Glutamatergic neuron (in vitro differentiated cells): Measurements from ENCODE around the gene COX17. TPM values are rescaled to one million over a fixed set of nuclear protein-coding genes. Genes with fewer than 3 reads are reported as not detected.
A peak's percentile ranks its signal among the peaks of the same experiment; 100 is the strongest.
"Not testable (repeated sequence)": the region's sequence is repeated elsewhere in the genome, so short reads cannot be mapped to it uniquely, and the experiment has no call there.

Experiments
- DNase-seq: peaks from one replicate; pipeline ENCODE4 v3.0.0; 2022
- H3K27ac Mint-ChIP-seq: one replicate; pipeline ENCODE4 v1.8.0; 2020; ENCODE audit warnings: mild to moderate bottlenecking, mixed read lengths, inconsistent platforms; ENCODE audit not compliant: unreplicated experiment
- H3K27me3 Mint-ChIP-seq: one replicate; pipeline ENCODE4 v1.8.0; 2020; ENCODE audit warnings: mild to moderate bottlenecking, moderate library complexity, mixed read lengths, inconsistent platforms; ENCODE audit not compliant: unreplicated experiment
- H3K36me3 Mint-ChIP-seq: one replicate; pipeline ENCODE4 v1.8.0; 2020; ENCODE audit warnings: mild to moderate bottlenecking, mixed read lengths, inconsistent platforms; ENCODE audit not compliant: unreplicated experiment
- H3K4me1 Mint-ChIP-seq: one replicate; pipeline ENCODE4 v1.8.0; 2020; ENCODE audit warnings: mild to moderate bottlenecking, low read depth, mixed read lengths, inconsistent platforms; ENCODE audit not compliant: unreplicated experiment
- H3K4me3 Mint-ChIP-seq: one replicate; pipeline ENCODE4 v1.8.0; 2020; ENCODE audit warnings: mild to moderate bottlenecking, mixed read lengths, inconsistent platforms; ENCODE audit not compliant: unreplicated experiment
- H3K9me3 Mint-ChIP-seq: one replicate; pipeline ENCODE4 v1.8.0; 2020; ENCODE audit warnings: mild to moderate bottlenecking, moderate library complexity, mixed read lengths, inconsistent platforms; ENCODE audit not compliant: unreplicated experiment
- total RNA-seq: library from RNA; stranded (reverse); fragmentation: NEBNext Ultra II Directional; extraction: Animal tissue kit (Norgen Biotek cat#: 25700); gene quantifications from one replicate; pipeline ENCODE4 v1.2.1, GENCODE V29; 2021; ENCODE audit not compliant: unreplicated experiment
- TF ChIP-seq, protein P1 (sequence below): fragments of 200-600 bp; sonication (generic); IDR thresholded peaks from one replicate; pipeline ENCODE4 v1.5.0; 2021; ENCODE audit not compliant: partially characterized antibody, unreplicated experiment

COX17 gene
- total RNA-seq, 1 donor from 2014 or later, result 38.0 TPM

- peaks cover 4% of the 10 kb centered on the region for H3K9me3 Mint-ChIP-seq
- DNase-seq, result no peak
These were observed 6.2 kb upstream of the COX17 start for GRCh38 chr3:119683421-119683820.

GRCh38 chr3:119681279-119681678, 4.1 kb upstream of the COX17 start:
- no peak overlapping the region for H3K27ac Mint-ChIP-seq
- peaks cover 7% of the 10 kb centered on the region for H3K9me3 Mint-ChIP-seq
- DNase-seq, result no peak
- H3K4me1 Mint-ChIP-seq, result no peaks in the 10 kb centered on the region
- H3K4me3 Mint-ChIP-seq, result no peak overlapping the region
- peaks cover 2% of the 10 kb centered on the region for H3K27me3 Mint-ChIP-seq
- TF ChIP-seq, protein P1, sequence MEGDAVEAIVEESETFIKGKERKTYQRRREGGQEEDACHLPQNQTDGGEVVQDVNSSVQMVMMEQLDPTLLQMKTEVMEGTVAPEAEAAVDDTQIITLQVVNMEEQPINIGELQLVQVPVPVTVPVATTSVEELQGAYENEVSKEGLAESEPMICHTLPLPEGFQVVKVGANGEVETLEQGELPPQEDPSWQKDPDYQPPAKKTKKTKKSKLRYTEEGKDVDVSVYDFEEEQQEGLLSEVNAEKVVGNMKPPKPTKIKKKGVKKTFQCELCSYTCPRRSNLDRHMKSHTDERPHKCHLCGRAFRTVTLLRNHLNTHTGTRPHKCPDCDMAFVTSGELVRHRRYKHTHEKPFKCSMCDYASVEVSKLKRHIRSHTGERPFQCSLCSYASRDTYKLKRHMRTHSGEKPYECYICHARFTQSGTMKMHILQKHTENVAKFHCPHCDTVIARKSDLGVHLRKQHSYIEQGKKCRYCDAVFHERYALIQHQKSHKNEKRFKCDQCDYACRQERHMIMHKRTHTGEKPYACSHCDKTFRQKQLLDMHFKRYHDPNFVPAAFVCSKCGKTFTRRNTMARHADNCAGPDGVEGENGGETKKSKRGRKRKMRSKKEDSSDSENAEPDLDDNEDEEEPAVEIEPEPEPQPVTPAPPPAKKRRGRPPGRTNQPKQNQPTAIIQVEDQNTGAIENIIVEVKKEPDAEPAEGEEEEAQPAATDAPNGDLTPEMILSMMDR, result no peak
- no peaks in the 10 kb centered on the region for H3K36me3 Mint-ChIP-seq

More at GRCh38 chr3:119683421-119683820, 6.2 kb upstream of the COX17 start:
- Mint-ChIP-seq H3K4me3 (no peak overlapping the region), H3K4me1 (no peaks in the 10 kb centered on the region), H3K36me3 (peaks cover 8% of the 10 kb centered on the region), H3K27me3 (peaks cover 2% of the 10 kb centered on the region), H3K27ac (no peak overlapping the region)
- TF ChIP-seq, protein P1, result no peak

DNA sequence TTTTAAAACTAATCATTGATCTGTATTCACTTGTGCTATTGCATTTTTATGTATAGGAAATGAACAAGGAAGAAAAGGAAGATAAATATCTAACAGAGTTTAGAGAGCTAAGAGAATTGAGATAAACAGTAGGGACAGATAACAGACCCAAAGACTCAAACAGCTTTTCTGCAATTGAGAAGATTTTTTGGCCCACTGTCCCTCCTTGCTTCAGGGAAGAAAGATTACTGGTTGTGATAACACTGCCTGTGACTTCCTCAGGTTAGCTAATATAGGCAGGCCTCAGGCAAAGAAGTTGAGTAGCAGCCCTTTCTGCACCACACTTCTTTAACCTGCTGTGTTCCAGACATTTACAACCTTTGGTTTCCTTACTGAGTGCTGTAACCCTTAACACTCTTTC, 2.7 kb upstream of the COX17 start:
- no peak overlapping the region for H3K27ac Mint-ChIP-seq
- TF ChIP-seq, protein P1, result no peak
- no peaks in the 10 kb centered on the region for H3K36me3 Mint-ChIP-seq
- DNase-seq, result no peak
- no peak overlapping the region for H3K4me3 Mint-ChIP-seq
- peaks cover 7% of the 10 kb centered on the region for H3K9me3 Mint-ChIP-seq
- H3K4me1 Mint-ChIP-seq, result peaks cover 6% of the 10 kb centered on the region
- H3K27me3 Mint-ChIP-seq, result no peaks in the 10 kb centered on the region

- not testable (repeated sequence) for H3K4me1 Mint-ChIP-seq, DNase-seq, H3K27ac Mint-ChIP-seq, H3K9me3 Mint-ChIP-seq, H3K36me3 Mint-ChIP-seq, H3K27me3 Mint-ChIP-seq, H3K4me3 Mint-ChIP-seq
These were observed 1.0 kb upstream of the COX17 start for GRCh38 chr3:119678209-119678608.

GRCh38 chr3:119677641-119677934, 382 bp upstream of the COX17 start:
- H3K4me1 Mint-ChIP-seq, result peaks cover 6% of the 10 kb centered on the region
- peak overlapping the region; percentile 81 for H3K27ac Mint-ChIP-seq
- H3K27me3 Mint-ChIP-seq, result no peaks in the 10 kb centered on the region
- no peak for DNase-seq
- TF ChIP-seq, protein P1, result no peak
- peaks cover 5% of the 10 kb centered on the region for H3K9me3 Mint-ChIP-seq
- H3K4me3 Mint-ChIP-seq, result peak overlapping the region; percentile 88
- no peaks in the 10 kb centered on the region for H3K36me3 Mint-ChIP-seq

DNA sequence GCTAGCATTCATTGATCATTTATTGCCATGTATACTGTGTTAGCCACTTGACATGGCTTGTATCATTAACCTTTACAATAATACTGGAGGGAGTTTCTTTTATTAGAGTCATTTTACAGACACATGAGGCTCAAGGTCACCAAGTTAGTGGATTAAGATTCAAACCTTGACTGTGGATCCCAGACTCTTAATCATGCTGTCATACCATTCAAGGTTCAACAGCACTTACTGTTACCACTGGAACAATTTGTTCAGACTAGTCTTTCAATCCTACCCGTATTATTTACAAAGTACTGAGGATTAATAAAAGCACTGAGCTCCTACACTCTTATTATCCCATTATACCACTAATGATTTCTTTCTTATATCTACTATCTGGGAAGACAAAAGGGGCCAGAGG, 1.2 kb downstream of the COX17 start:
- Mint-ChIP-seq H3K36me3 (no peaks in the 10 kb centered on the region), H3K27me3 (no peaks in the 10 kb centered on the region), H3K4me1 (peaks cover 6% of the 10 kb centered on the region), H3K4me3 (peak overlapping the region; percentile 88), H3K27ac (peak overlapping the region; percentile 90), H3K9me3 (peaks cover 5% of the 10 kb centered on the region)
- TF ChIP-seq, protein P1, result no peak
- DNase-seq, result no peak
